GM19193 (cell line): ENCODE results near the gene CPNE9.

ENCODE experiments used
- POLR2A ChIP-seq: IDR thresholded peaks from 4 replicates; pipeline ENCODE4 v1.6.1; 2011; ENCODE audit not compliant: insufficient read depth, insufficient read length; ENCODE audit errors: extremely low read depth

Gene CPNE9

DNA sequence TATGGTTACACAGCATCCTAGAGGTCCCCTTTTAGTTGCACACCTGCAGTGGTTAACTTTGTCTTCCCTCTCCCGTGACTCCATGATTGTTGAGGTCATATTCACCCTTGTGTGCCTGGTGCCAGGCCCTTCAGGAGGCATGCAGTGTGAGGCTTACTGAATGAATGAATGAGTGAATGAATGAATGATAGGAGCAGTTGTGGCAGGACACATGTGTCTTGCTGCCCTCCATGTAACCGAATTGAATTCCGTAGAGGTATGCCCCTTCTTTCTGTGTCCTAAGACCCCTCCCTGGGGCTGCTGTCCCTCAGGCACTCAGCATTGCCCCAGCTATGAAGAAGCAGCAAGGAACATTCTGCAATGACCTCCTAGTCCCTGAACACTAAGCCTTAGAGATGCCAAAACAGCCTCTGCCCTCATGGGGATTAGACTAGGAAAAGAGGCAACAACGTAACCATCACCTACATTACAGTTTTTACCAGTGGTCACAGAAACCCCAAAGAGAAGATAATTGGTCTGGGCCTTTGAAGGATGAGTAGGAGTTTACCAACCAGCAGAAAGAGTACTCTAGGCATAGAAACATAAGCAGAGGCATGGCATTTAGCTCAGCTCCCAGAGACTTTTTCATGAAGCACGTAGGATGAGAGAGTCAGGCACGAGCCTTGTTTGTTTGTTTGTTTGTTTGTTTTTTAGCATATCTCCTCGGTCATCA is 22.5 kb upstream of the CPNE9 start:
- no peak for TF ChIP-seq POLR2A

DNA sequence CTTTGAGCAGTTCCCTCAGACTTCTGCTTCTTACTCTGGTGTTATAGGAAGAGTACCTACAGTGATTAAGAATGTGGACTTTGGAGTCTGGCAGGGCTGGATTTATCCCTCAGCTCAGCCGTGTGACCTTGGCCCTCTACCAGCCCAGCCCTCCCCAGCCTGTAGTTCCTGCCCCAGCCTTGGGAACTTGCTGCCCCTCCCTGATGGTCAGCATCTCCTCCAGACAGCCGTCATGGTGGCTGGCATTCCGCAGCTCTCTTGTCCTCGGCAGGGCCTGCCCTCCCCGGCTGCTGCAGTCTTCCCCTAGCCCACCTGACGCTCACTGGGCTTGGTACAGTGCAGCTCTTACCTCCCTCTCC is 21.9 kb upstream of the CPNE9 start:
- no peak for TF ChIP-seq POLR2A

DNA sequence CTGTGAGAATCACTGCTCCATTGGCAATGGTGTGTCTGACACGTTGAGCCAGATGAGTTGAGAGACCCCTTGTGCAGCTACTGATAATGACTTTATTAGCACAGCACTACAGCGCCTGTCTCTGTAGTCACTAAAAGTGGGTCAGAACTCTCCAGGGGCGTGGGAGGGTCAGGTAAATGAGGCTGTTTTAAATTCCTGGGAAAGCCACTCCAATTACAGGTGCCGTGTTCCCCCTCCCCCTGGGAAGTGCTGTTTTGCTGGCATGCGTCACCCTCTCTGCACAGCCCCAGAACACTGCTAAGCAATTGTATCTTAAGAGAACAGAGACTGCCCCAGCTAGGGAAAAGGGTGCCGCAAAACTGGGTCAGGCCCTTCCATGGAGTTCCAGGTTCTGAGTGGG is 21.5 kb upstream of the CPNE9 start:
- peak; percentile 15 for TF ChIP-seq POLR2A

DNA sequence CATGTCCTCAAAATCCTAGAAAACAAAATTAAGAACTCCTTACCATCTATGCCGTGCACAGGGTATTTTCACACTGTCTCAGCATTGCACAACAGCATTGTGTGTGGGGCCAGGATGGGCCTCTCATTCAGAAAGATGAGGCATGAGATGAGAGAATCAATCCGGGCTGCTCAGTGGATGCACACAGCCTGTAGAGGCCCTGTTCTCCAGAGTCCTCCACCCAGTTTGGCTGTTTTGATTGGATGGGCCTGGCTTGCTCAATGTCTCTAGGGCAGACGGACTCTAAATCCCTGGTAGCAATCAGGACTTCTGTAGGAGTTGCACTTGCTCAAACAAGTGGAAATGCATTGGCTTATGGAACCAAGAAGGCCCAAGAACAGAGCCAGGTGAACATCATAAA is 20.2 kb upstream of the CPNE9 start:
- TF ChIP-seq POLR2A, result no peak

DNA sequence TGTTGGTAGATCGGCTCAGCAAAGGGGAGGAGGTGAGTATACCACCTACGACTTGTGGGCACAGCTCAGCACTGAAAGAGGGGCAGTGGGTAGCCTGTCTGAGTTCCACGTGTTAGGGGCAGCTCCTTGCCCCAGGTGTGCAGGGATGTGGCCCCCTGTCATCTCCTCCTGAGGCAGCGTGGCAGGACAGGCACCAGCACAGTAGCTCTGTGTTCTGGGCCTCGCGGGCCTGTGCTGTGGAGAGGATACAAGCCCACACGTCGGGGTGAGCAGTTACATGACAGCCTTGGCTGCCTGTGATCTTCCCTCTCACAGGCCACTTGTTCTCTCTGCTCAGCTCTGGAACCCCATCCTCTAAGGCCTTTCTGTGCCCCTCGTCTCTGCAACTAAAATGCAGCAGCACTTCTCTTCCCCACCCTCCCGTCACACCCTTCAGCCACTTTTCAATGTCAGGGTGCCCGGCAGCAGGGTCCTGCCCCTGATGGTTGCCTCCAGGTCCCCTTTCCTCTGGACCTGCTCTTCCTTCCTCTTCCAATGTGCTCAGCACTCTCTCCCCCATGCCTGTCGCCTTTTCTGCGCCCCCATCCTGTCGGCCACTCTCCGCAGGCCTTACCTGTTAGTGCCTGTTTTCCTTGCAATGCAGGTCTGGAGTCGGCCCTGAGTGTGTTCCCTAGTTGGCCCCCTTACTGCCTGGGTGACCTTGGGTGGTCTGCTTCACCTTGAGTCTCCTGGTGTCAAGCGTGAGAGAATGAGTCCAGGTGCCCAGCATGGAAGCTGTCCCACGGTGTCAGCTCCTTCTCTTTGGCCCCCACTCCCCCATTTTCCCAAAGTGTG is 18.2 kb upstream of the CPNE9 start:
- TF ChIP-seq POLR2A, result no peak

DNA sequence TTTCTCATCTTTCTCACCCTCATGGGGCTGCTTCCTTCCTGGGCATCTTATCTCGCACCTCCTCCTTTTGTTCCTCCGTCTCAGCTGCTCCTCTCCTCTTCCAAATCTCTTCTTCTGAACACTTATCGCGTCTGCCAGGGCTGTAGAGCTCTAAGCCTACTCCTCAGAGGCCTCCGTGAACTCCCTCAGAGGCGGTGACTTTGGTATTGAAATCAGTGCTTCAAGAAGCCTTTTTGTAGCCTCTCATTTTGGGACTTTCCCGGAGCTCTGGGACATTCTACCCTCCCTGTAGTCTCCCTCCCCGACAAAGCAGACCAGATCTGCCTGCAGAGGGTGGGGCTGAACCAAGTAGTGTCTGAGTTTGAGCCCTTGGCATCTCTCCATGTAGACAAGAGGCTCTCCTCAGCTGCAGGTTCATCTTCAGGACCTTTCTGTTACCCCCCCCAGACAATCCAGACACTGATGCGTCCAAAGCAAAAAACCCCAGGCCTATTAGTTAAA is 17.5 kb upstream of the CPNE9 start:
- TF ChIP-seq POLR2A, result no peak

DNA sequence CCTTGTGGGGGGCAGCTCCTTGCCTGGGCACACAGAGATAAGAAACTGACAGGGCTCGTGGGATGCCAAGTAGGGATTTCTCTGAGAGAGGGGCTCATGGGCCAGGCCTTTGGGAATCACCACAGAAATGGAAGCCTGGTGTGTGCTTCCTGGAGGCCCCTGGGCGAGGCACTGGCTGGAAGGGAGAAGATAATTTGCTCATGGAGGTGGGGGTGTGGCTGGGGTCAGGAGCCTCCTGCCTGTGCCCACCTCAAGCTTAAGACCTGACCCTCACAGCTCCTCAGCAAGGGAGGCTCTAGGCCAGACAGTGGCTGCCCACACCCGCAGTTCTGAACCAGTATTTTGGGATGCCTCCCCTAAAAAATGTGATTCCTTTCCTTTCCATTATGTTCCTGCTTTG is 16.9 kb upstream of the CPNE9 start:
- TF ChIP-seq POLR2A, result no peak

DNA sequence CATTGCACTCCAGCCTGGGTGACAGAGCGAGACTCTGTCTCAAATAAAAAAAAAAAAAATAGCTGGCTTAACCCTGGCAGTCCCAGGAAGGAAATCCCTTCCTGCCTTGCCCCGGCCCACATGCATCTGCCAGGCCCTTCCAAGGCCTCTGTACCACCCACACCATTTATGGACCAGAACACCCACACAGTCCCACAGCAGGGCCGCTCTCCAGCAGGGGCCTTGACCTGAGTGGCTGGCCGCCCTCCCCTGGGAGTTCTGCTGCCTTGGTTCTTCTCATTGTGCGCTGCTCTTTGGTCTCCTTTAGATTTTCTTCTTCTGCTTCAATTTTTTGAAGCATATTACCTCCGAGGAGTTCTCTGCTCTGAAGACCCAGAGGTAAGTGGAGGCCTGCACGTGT is 16.1 kb upstream of the CPNE9 start:
- no peak for TF ChIP-seq POLR2A

DNA sequence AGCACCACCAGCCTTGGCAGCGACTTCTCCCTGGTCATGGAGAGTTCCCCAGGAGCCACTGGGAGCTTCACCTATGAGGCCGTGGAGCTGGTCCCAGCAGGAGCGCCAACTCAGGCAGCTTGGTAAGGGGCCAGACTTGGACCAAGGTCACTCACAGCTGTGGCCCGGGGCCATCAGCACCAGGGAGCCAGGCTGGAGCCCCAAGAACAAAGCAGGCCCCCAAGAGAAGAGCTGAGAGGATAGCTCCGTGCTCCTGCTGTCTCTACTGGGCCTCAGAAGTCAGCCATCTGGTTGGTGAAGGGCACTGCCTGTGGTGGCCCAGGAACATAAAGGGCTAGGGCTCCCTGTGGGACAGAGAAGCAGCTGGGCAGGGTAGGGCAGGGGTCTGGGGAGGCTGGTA is 14.7 kb upstream of the CPNE9 start:
- no peak for TF ChIP-seq POLR2A

DNA sequence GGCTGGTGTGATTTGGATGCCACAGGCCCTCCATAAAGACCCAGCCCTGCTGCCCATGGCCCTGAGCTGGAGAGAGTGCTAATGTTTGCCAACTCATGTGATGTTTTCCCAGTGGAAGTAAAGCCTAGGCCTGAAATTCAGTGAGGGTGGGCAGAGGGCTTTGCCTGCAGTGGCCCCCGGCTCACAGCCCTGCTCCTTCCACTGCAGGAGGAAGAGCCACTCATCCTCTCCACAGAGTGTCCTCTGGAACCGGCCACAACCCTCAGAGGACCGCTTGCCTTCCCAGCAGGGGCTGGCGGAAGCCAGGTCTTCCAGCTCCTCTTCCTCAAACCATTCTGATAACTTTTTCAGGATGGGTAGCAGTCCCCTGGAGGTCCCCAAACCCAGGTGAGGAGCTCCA is 13.9 kb upstream of the CPNE9 start:
- no peak for TF ChIP-seq POLR2A

DNA sequence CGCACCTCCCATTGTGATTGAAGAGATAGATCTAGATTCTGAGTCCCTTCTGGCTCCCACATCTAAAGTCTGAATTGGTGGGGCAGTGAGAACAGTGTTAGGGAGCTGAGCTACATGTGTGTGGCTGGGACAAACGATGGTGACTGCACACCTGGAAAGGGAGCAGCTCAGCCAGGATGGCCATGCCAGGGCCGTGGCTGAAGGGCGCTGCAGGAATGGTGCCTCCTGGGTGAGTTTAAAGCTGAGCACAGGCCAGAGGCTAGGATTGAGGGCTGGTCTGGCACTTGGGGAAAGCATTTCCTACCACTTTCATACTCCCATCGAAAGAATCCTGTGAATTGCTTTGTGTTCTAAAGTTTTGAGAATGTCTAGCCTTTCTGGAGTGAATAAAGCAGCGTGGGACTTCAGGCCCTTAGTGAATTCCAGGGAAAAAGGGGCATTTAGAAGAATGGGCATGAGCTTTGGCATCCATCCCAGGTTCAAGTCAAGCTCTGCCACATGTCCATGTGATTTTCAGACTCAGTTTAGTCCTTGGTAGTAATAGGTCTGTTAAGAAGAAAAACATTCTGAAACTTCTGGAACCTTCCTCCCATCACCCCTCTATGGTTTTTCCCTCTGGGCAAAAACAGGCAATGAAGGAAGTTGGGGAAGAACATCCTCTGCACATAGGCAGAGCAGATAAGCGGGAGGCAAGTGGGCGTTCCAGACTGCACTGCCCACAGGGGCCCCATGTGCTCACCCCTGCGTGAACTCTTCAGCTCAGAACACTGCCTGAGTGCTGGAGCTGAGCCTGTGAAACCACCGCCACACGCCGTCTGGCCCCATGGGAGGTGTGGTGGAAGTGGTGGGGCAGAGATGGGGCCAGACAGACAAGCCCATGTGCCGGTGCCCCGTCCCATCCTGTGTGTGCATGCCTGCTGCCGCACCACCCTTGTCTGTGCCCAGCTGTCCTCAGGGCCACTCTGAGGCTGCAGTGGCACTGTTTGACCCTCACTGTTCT is 12.9 kb upstream of the CPNE9 start:
- no peak for TF ChIP-seq POLR2A

DNA sequence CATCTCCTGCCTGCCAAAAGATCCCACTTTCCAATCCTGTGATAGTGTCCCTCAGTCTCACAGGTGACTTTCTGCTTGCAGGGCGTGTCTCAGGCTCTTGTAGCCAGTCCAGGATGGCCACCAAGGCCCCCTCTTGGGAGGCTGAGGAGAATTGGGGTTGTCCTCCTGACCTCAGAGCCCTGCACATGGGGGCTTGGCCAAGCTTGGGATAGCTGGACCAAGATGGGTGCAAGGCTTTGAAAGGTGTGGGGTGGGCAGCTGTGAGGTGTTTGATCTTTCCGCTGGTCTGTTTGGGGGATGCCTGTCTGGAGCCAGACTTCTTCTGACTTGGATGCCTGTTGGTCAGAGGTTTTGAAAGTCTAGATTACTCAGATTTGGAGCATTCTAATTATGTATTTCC is 12.0 kb upstream of the CPNE9 start:
- TF ChIP-seq POLR2A, result no peak

DNA sequence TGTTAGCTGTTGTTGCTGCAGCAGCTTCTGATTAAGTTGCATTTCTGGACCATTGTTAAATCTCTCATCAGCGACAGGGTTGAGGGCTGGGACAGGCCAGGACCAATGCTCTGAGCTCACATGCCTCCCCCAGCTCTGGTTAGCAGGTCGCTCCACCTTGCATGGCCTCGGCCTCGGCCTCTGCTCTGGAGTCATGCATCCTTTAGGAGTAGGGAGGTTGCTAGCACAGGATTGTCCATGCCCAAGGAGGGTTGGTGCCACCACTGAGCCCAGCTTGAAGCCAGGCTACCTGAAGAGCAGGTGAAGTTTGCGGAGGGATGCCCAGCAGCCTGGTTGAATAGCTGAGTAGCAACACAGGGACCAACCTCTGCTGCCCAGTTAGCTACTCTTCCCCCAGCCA is 11.2 kb upstream of the CPNE9 start:
- TF ChIP-seq POLR2A, result no peak

DNA sequence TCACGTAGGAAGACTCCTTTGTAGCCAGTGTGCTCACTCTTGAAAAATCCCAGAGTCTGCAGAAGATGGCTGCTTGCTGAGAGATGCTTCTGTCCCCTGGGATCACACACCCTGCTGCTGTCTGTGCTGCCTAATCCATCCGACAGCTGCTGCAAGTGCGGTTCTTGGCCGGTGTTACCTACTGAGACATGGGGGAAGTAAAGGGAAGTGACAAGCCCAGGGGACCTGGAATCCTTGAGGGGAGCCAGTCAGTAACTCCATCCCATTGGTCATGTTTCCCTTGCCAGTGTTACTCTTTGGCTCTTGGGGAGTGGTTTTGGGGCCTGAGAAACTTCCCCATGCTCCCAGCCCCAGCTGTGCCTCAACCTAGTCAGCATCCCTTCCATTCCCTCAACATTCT is 8.3 kb upstream of the CPNE9 start:
- no peak for TF ChIP-seq POLR2A

DNA sequence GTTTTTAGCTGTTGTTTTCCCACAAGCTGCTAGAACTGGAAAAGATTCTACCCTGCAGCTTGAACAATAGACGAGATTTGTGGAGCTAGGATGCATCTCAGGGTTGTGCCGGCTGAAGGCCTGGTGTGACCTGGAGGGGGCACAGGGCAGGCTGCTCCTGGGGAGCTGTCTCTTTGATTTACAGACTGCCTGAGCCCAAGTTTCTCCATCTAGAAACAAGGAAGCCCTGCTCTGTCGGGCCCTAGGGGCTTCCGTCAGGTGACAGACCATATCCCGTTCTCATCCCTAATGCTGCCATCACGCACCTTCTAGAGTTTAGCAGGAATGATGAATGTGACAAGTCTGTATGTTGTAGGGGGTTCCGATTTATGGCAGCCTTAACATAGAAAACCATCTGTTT is 7.9 kb upstream of the CPNE9 start:
- TF ChIP-seq POLR2A, result no peak

DNA sequence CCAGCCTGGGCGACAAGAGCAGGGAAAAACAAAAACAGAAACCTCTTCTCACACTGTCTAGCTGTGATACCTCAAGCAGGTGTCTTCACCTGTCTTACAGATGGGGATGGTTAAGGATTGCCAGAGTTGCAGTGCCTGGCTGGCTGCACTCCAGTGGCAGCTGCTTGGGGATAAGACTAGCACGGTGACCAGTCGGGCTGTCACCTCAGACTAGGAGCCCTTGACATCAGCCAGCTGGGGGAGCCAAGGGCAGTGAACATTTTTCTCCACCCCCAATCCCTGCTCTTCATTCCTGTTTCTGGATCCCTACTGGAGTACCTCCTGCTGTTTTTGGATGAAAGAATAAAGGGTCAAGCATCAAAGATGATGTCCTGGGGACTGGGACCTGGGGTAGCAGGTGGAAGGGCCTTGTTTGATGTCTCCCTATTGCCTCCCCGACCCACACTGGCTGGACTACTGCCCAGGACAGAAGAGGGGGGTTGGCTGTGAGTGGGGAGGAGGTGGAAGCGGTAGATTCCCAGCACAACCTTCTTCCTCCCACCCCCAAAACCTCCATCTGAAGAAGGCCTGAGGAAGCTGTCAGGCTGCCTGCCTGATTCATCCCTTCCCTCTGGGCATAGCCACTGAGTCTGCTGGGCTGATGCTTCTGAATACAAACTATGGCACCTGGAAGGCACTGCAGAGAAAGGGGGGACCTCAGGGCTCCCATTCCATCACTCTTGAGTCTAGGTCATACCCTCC is 7.0 kb upstream of the CPNE9 start:
- TF ChIP-seq POLR2A, result no peak
